Stimulated activated CD8-positive, alpha-beta memory T cell treated with anti-CD3 and anti-CD28 coated beads, Interleukin-2, amount 100 ng/mL, for 48 hours (primary cell): ENCODE results near the gene COMMD6.

Experiments
- DNase-seq, 2 donors: peaks; one replicate each; pipeline ENCODE4 v3.0.0-alpha.2; 2020; ENCODE audit warnings: low read depth in 2 of 2

The COMMD6 gene

GRCh38 chr13:75530549-75530961 lies 7.1 kb downstream of the COMMD6 start:
- no peak for DNase-seq

DNA sequence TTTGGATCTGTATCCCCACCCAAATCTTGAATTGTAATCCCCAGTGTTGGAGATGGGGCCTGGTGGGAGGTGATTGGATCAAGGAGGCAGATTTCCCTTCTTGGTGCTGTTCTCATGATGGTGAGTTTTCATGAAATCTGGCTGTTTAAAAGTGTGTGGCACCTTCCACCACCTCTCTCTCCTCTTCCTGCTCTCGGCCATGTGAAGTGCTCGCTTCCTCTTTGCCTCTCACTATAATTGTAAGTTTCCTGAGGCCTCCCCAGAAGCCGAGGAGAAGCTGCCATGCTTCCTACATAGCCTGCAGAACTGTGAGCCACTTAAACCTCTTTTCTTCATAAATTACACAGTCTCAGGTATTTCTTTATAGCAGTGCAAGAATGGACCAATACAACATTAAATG lies 15.7 kb downstream of the COMMD6 start:
- DNase-seq, result no peak

DNA sequence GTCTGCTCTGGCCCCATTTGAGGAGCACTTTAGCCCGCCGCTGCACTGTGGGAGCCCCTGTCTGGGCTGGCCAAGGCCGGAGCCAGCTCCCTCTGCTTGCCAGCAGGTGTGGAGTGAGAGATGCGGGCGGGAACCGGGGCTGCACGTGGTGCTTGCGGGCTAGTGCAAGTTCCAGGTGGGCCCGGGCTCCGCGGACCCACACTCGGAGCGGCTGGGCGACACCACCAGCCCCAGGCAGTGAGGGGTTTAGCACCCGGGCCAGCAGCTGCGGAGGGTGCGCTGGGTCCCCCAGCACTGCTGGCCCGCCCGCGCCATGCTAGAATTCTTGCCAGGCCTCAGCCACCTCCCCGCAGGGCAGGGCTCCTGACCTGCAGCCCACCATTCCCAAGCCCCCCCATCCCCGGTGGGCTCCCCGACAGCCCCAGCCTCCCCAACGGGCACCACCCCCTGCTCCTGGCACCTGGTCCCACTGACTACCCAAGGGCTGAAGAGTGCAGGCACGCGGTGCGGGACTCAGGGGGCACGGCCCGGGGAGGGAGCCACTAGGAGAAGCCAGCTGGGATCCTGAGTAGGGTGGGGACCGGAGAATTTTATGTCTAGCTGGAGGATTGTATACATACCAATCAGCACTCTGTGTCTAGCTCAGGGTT lies 19.1 kb downstream of the COMMD6 start:
- DNase-seq, result no peak

GRCh38 chr13:75514080-75514995 lies 23.3 kb downstream of the COMMD6 start:
- no peak for DNase-seq

DNA sequence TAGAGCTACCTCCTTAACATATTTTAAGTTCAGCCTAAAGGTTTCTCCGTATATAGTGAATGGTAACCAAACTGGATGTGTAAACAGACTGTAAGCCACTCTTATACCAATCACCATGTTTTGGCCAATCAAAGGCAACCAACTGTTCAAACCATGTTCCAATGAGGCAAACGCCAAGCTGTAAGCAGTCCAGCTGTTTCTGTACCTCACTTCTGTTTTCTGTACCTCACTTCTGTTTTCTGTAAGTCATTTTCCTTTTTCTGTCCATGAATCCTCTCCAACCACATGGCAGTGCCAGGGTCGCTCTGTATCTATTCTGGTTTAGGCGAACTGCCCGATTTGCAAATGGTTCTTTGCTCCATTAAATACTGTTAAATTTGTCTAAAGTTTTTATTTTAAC lies 24.4 kb downstream of the COMMD6 start:
- no peak for DNase-seq

- no peak for DNase-seq
These were observed 25.4 kb downstream of the COMMD6 start for GRCh38 chr13:75512253-75512652.

DNA sequence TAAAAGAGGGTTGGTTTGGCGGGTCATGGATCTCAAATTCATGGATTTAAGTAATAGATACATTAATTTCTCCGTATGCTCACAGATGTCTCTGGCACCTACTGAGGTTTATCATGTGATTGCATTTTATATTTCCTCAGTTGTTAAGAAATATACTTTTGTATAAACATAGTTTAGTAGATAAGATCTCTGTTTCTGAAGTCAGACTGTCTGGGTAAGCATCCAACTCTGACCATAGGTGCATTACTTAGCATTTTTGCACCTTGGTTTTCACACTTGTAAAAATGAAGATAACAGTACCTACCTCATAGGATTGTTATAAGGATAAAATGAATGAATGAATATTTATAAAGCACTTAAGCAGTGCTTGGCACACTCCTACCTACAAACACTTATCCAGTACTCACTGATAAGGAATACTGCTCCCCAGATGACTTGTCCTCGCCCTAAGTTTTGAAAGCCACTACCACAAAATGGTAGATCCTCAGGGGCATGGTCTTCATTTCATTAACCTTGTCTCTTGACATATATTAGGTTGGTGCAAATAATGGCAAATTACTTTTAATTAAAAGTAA lies 26.5 kb downstream of the COMMD6 start:
- DNase-seq, result no peak

- DNase-seq, result no peak
These were observed 29.6 kb downstream of the COMMD6 start for GRCh38 chr13:75508002-75508548.

DNA sequence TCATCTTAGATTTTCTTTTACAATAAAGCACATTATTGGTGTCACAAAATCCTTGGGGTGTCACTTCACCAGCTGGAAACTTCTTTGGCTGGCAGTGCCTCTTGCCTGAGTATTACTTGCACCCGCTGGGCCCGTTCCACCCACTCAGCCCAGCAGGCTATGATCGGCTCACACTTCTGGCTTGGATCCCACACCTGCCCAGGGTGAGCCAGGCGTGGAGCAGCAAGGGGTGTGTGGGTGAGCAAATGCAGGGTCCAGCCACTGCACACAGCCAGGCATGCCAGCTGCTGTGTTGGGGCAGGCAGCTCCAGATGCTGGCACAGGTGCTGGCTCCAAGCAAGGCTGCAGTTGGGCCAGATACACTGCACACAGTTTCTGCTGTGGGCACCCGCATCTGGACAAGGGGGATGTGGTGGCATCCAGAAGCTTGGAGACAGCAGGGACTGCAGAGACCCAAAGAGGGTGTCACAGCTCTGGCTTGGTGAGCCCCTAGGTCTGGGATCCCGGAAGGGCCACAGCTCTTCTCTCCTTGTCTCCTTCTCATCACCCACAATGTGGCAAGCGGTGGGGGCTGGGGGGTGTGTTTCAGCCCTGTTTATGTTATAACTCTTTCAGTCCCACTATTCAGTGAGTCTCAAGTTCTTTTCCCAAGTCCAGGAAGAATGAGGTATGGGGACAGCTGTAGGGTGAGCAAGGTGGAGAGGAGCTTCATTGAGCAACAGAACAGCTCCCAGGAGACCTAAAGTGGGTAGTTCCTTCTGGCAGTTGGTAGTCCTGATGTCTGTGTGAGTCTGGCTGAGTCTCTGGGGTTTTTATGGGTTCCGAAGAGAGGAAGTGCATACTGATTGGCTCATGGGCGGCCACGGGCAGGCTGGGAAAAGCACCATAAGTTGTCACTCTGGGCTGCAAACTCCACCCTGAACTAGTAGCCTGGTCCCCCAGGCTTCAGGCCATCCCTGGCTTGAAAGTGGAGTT lies 30.3 kb downstream of the COMMD6 start:
- DNase-seq, result no peak

- DNase-seq, result no peak
These were observed 31.6 kb downstream of the COMMD6 start for GRCh38 chr13:75506018-75506417.

DNA sequence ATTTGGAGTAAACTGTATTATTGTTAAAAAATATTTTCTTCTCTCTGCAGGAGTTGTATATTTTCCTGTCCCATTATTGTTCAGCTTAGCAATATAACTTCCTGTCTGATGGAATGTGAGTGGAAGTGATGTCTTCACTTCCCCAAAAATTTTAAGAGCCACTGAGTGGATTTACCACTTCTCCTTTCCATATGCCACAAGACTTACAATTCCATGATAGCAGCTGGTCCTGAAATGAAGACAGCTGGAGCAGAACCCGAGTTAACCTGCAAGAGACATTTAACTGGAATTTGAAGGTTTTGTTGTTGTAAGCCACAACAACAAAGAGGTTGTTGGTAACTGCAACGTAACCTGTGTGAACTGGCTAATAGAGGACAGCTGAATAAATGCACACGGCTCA lies 32.3 kb downstream of the COMMD6 start:
- DNase-seq, result no peak

- no peak for DNase-seq
These were observed 41.7 kb downstream of the COMMD6 start for GRCh38 chr13:75495938-75496337.

GRCh38 chr13:75494491-75494890 lies 43.1 kb downstream of the COMMD6 start:
- DNase-seq, result no peak

- no peak for DNase-seq
These were observed 44.5 kb downstream of the COMMD6 start for GRCh38 chr13:75493156-75493555.

- no peak for DNase-seq
These were observed 45.3 kb downstream of the COMMD6 start for GRCh38 chr13:75492389-75492788.

GRCh38 chr13:75491376-75491775 lies 46.3 kb downstream of the COMMD6 start:
- DNase-seq, result no peak

DNA sequence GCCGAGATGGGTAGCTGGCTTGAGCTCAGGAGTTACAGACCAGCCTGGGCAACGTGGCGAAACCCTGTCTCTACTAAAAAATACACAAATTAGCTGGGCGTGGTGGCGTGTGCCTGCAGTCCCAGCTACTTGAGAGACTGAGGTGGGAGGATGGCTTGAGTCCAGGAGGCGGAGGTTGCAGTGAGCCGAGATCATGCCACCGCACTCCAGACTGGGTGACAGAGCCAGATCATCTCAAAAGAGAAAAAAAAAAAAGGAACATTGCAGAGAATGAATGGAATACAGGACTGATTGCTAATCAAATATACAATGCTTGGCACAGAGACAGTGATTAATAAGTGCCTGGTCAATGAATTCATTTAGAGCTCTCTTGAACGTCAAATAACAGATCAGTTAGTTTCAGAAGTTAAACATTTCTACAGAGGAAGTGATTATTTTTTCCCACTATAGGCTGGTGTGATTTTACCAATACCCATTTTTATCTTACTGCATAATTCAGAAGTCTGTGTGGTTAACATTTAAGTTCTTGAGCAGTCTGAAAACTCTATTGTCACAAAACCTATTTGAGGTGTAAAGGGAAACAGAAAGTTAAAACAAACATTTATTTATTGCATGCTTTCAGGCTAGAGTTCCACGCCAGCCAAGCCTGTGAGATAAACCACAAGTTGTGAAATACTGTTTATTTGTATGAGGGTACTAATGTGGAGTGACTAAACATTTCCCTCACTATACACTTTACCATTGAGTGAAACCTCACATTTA lies 48.0 kb downstream of the COMMD6 start:
- no peak for DNase-seq

- DNase-seq, result no peak
These were observed 51.2 kb downstream of the COMMD6 start for GRCh38 chr13:75486146-75487062.

- no peak for DNase-seq
These were observed 52.2 kb downstream of the COMMD6 start for GRCh38 chr13:75485286-75486062.
